GM12878 (cell line): ENCODE data around the gene SON.

Experiments
- NBN ChIP-seq: fragments of 450-650 bp; IDR thresholded peaks from 2 replicates; pipeline ENCODE4 v1.6.1; 2016
- POLR2AphosphoS5 ChIP-seq: IDR thresholded peaks from 2 replicates; pipeline ENCODE4 v1.6.1; 2011; ENCODE audit warnings: mild to moderate bottlenecking, low read length, inconsistent platforms

- TF ChIP-seq POLR2AphosphoS5 (no peak), NBN (no peak)
These were observed 68.3 kb downstream of the SON start for GRCh38 chr21:33611006-33611744.
